Measurements from ENCODE around the gene UGGT2.

DNA sequence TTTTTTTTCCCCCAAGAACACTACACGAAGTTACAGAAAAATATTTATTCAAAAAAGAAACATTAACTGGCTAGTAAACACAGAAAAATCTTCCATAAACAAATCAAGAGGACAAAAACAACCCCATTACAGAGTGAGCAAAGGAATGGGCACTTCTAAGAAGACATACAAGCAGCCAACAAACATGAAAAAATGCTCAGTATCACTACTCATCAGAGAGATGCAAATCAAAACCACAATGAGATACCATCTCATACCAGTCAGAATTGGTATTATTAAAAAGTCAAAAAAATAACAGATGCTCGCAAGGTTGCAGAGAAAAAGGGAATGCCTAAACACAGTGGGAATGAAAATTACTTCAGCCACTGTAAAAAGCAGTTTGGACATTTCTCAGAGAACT, 131.7 kb downstream of the UGGT2 start:
- TF ChIP-seq, protein P1, sequence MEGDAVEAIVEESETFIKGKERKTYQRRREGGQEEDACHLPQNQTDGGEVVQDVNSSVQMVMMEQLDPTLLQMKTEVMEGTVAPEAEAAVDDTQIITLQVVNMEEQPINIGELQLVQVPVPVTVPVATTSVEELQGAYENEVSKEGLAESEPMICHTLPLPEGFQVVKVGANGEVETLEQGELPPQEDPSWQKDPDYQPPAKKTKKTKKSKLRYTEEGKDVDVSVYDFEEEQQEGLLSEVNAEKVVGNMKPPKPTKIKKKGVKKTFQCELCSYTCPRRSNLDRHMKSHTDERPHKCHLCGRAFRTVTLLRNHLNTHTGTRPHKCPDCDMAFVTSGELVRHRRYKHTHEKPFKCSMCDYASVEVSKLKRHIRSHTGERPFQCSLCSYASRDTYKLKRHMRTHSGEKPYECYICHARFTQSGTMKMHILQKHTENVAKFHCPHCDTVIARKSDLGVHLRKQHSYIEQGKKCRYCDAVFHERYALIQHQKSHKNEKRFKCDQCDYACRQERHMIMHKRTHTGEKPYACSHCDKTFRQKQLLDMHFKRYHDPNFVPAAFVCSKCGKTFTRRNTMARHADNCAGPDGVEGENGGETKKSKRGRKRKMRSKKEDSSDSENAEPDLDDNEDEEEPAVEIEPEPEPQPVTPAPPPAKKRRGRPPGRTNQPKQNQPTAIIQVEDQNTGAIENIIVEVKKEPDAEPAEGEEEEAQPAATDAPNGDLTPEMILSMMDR (IDR thresholded peaks at IDR 0.05): no peak
- TF ChIP-seq POLR2AphosphoS5 (IDR thresholded peaks at IDR 0.05; ENCODE audit: insufficient read depth in 1 of 2, low read depth in 1 of 2): no peak
- no peak for TF ChIP-seq POLR2A (IDR thresholded peaks at IDR 0.05)
